Activated T-cell treated with anti-CD3 and anti-CD28 coated beads for 48 hours (primary cell): ENCODE measurements around the gene ASIP.
"Not testable (repeated sequence)": the region's sequence is repeated elsewhere in the genome, so short reads cannot be mapped to it uniquely, and the experiment has no call there.

Experiments
- DNase-seq: peaks from one replicate; pipeline ENCODE4 v3.0.0-alpha.2; 2020; ENCODE audit warnings: low read depth

Gene ASIP

GRCh38 chr20:34242879-34243278 is 1.7 kb downstream of the ASIP start:
- DNase-seq, result no peak

- no peak for DNase-seq
Observed at GRCh38 chr20:34243377-34243776, 2.2 kb downstream of the ASIP start.

GRCh38 chr20:34246126-34246626 is 5.0 kb downstream of the ASIP start:
- no peak for DNase-seq

- DNase-seq, result no peak
Observed at GRCh38 chr20:34249291-34249690, 8.1 kb downstream of the ASIP start.

GRCh38 chr20:34250005-34250404 is 8.8 kb downstream of the ASIP start:
- no peak for DNase-seq

GRCh38 chr20:34251619-34252018 is 10.4 kb downstream of the ASIP start:
- DNase-seq, result no peak

GRCh38 chr20:34252431-34253086 is 11.3 kb downstream of the ASIP start:
- DNase-seq, result not testable (repeated sequence)

- no peak for DNase-seq
Observed at GRCh38 chr20:34254979-34255378, 13.8 kb downstream of the ASIP start.

GRCh38 chr20:34256629-34257124 is 15.5 kb downstream of the ASIP start:
- DNase-seq, result no peak

GRCh38 chr20:34260208-34260942 is 19.2 kb downstream of the ASIP start:
- DNase-seq, result no peak

GRCh38 chr20:34262488-34263288 is 21.5 kb downstream of the ASIP start:
- no peak for DNase-seq

GRCh38 chr20:34263468-34263867 is 22.2 kb downstream of the ASIP start:
- DNase-seq, result not testable (repeated sequence)

- no peak for DNase-seq
Observed at GRCh38 chr20:34264141-34264540, 22.9 kb downstream of the ASIP start.

GRCh38 chr20:34268145-34268544 is 26.9 kb downstream of the ASIP start:
- no peak for DNase-seq

GRCh38 chr20:34268851-34269636 is 27.8 kb downstream of the ASIP start:
- DNase-seq, result no peak

- DNase-seq, result no peak
Observed at GRCh38 chr20:34269996-34270627, 28.9 kb downstream of the ASIP start.

GRCh38 chr20:34271956-34272355 is 30.7 kb downstream of the ASIP start:
- no peak for DNase-seq

GRCh38 chr20:34274694-34275093 is 33.5 kb downstream of the ASIP start:
- DNase-seq, result no peak

- DNase-seq, result no peak
Observed at GRCh38 chr20:34281177-34281576, 40.0 kb downstream of the ASIP start.

- no peak for DNase-seq
Observed at GRCh38 chr20:34282041-34282440, 40.8 kb downstream of the ASIP start.

GRCh38 chr20:34283844-34284243 is 42.6 kb downstream of the ASIP start:
- DNase-seq, result no peak
